Pancreas (tissue), 10 donors: ENCODE data around the gene ANKIB1. TPM values are rescaled to one million over a fixed set of nuclear protein-coding genes. Genes with fewer than 3 reads are reported as not detected.

Experiments used
- ATAC-seq, 4 donors: fragments of 200-7000 bp; cut with Tn5 transposase; one replicate each; pipeline versions ENCODE4 v1.8.0 to v1.9.1; 2020; ENCODE audit warnings: mild to moderate bottlenecking in 4 of 4, moderate library complexity in 4 of 4
- DNase-seq, 6 donors: peaks; one replicate each; pipeline ENCODE4 v3.0.0-alpha.2; 2020
- FAIRE-seq: peaks from 2 replicates; lab custom pipeline; 2012; peaks lifted over from hg19 to GRCh38; lab: Jason Lieb, UNC
- H3K27ac ChIP-seq, 4 donors: fragments of 200-600 bp; sonication (generic); 1 replicate in 3 of 4; 2 replicates in 1 of 4; pipeline versions ENCODE4 v1.5.0 to v1.8.0; 2020
- H3K27me3 ChIP-seq, 4 donors: fragments of 200-600 bp; one replicate each; pipeline ENCODE4 v1.8.0; 2021
- H3K36me3 ChIP-seq, 3 donors: fragments of 200-600 bp; sonication (generic) in 1 of 3; one replicate each; pipeline versions ENCODE4 v1.5.0 to v1.8.0; 2020 to 2021
- H3K4me1 ChIP-seq, 3 donors: fragments of 200-600 bp; one replicate each; pipeline ENCODE4 v1.8.0; 2021
- H3K4me3 ChIP-seq, 4 donors: fragments of 200-600 bp; sonication (generic) in 2 of 4; one replicate each; pipeline versions ENCODE4 v1.5.0 to v1.8.0; 2020 to 2021
- H3K9me3 ChIP-seq, 4 donors: fragments of 200-600 bp; one replicate each; pipeline ENCODE4 v1.8.0; 2021
- WGBS, 2 donors: extraction: QIAGEN DNeasy Blood & Tissue Kit; methylation state at CpG; one replicate each; pipeline ENCODE4 v1.1.7; 2013; 5-methylcytosine and 5-hydroxymethylcytosine counted together
- intact Hi-C, 3 donors: fragments of 100-400 bp; cut with DNase I; formaldehyde crosslinking; loops; one replicate each; pipeline versions ENCODE4 v1.11.1 to v1.14.2; 2022
- polyA plus RNA-seq, 2 donors: library from polyadenylated mRNA; stranded (reverse); fragments of 200-250 nt; gene quantifications; one replicate each; pipeline ENCODE4 v1.2.3, GENCODE V29; 2013
- total RNA-seq, 6 donors: library from RNA; stranded (reverse); fragmentation: NEBNext Ultra II Directional in 4 of 6; extraction: Animal tissue kit (Norgen Biotek cat#: 25700) in 4 of 6; gene quantifications; one replicate each; pipeline versions ENCODE4 v1.2.1 to v1.2.4, GENCODE V29; 2021 to 2023
- TF ChIP-seq, protein P1 (sequence below), 4 donors: fragments of 200-600 bp; sonication (generic) in 3 of 4; IDR thresholded peaks; one replicate each; pipeline versions ENCODE4 v1.5.0 to v1.8.0; 2021; ENCODE audit warnings: antibody characterized with exemption in 4 of 4
- donor health status: healthy with polysubstance abuse.
- donor health status: DM: no; HTN: no; CAD: no; lungs with moderate emphysema.
- donor health status: DM: no; HTN: no; CAD: no.
- donor health status: control.
- donor health status: control.
- donor health status: Bipolar disorder and iron deficiency.
- donor health status: DM: yes; HTN: yes; CAD: no.
- donor health status: DM: no; HTN: no; CAD: no.
- donor health status: DM: no; HTN: no; CAD: no.
- donor health status: DM: yes; HTN: yes; CAD: no.

The ANKIB1 gene
- total and polyA plus RNA-seq, 8 donors = 7.7 to 36.5 (median 20.8) TPM

DNA sequence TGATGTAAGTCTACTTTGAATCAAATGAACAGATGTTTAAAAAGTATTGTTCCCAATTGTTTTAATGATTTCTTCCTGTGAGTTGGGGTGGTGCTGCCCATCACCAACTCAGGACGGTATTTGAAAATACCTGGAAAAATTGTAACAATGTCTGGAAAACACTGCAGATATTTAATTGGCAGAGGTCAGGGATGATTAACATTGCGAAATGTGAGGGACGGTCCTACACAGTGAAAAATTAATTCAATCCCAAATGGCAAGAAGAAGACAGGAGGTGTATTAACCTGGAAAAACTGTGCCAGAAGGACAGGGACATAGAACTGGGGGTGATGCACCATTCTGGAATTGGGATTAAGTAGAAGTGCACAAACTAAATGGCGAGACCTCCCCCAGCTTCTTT lies 29.6 kb downstream of the ANKIB1 start:
- Histone ChIP-seq H3K4me1 (no peaks in the 10 kb centered on the region), H3K36me3 (no peaks in the 10 kb centered on the region), H3K4me3 (no peak overlapping the region), H3K27me3 (no peaks in the 10 kb centered on the region), H3K27ac (no peak overlapping the region), H3K9me3 (no peaks in the 10 kb centered on the region)
- no peak for FAIRE-seq
- 87 to 91% methylated on average over 4 of the region's 4 CpGs for WGBS, 2 donors
- no peak for DNase-seq
- TF ChIP-seq, protein P1, sequence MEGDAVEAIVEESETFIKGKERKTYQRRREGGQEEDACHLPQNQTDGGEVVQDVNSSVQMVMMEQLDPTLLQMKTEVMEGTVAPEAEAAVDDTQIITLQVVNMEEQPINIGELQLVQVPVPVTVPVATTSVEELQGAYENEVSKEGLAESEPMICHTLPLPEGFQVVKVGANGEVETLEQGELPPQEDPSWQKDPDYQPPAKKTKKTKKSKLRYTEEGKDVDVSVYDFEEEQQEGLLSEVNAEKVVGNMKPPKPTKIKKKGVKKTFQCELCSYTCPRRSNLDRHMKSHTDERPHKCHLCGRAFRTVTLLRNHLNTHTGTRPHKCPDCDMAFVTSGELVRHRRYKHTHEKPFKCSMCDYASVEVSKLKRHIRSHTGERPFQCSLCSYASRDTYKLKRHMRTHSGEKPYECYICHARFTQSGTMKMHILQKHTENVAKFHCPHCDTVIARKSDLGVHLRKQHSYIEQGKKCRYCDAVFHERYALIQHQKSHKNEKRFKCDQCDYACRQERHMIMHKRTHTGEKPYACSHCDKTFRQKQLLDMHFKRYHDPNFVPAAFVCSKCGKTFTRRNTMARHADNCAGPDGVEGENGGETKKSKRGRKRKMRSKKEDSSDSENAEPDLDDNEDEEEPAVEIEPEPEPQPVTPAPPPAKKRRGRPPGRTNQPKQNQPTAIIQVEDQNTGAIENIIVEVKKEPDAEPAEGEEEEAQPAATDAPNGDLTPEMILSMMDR (IDR thresholded peaks at IDR 0.05) = no peak
- intact Hi-C loops = no loop called here
- ATAC-seq = no peak

DNA sequence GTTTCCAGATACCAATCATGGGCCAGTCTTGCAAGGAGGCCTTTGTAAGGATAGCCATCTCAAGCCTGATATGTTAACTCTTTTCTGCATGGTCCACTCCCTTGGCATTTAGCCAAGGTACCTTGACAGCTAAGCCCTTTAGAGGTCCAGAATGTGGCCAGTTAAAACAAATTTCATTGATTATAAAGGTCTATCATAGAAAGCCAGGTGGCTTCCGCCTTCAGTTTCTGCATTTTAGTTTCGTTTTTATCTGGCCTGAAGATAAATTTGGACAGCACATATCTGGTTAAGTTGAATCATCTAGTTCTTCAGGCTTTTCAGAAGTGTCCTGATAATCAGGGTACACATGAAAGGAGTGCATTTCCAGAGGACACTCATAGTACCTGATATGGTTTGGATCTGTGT lies 30.7 kb downstream of the ANKIB1 start:
- no peak overlapping the region for H3K4me3 ChIP-seq
- no peaks in the 10 kb centered on the region for H3K36me3 ChIP-seq
- TF ChIP-seq, protein P1 (IDR thresholded peaks at IDR 0.05) = no peak
- no peak for ATAC-seq
- H3K27ac ChIP-seq = no peak overlapping the region
- H3K4me1 ChIP-seq = no peaks in the 10 kb centered on the region
- FAIRE-seq = no peak
- H3K27me3 ChIP-seq = no peaks in the 10 kb centered on the region
- intact Hi-C loops = no loop called here
- 66 to 70% methylated on average over 2 of the region's 2 CpGs for WGBS, 2 donors
- no peaks in the 10 kb centered on the region for H3K9me3 ChIP-seq
- no peak for DNase-seq

DNA sequence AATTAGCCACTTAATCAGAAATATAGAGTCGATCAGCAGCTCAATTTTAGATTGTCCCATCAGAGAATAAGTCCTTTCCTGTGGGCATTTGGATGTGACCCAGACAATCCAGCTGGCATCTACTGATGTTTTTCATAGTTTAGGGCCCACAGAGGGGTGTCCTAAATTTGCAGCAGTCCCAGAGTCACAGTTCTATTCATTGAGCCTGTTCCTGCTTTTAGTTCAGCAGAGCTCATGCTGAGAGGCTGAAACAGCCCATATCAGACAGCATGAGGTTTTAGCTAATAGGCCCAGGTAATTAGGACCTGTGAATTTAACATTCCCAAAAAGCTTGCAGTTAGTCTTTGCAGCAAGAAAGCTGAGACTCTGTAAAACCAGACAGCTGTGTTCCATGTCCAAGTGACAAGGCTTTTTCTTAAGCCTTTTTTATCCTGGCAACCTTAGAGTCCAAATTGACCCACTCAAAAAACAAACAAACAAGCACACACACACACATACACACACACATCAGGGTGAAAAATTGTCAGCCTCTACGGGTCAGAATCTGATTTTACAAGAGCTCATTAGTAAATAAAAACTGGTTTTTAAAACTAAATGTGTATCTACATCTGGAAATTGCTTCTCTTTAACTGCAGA lies 33.7 kb downstream of the ANKIB1 start:
- no peak for DNase-seq
- TF ChIP-seq, protein P1 (IDR thresholded peaks at IDR 0.05) = no peak
- WGBS, 2 donors = 39 to 41% methylated on average over 2 of the region's 2 CpGs
- no peak for ATAC-seq
- Histone ChIP-seq H3K27ac (no peak overlapping the region), H3K36me3 (no peaks in the 10 kb centered on the region), H3K4me3 (no peak overlapping the region), H3K9me3 (no peaks in the 10 kb centered on the region), H3K4me1 (no peaks in the 10 kb centered on the region), H3K27me3 (no peaks in the 10 kb centered on the region)
- no peak for FAIRE-seq
- intact Hi-C loops = no loop called here

DNA sequence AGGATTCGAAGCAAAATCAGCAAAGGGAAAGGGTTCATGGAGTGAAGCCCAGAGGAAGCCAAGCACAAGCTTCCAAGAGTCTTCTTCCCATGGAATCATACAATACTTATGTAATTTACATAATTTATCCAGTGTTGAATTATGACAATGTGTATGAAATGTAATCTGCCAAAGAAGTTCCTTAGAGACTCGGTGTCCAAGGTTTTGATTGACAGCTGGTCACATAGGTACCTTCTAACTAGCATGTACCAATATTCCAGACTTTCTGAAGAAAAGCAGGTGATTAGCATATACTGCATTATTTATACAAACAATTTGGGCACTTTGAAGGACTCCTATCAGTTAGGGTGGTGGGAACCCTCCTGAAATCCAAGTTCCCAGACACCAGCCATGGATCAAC lies 35.3 kb downstream of the ANKIB1 start:
- no peaks in the 10 kb centered on the region for H3K4me1 ChIP-seq
- no peak overlapping the region for H3K4me3 ChIP-seq
- TF ChIP-seq, protein P1 (IDR thresholded peaks at IDR 0.05) = no peak
- 93% methylated on average over 2 of the region's 2 CpGs for WGBS, 2 donors
- FAIRE-seq (no peak), ATAC-seq (no peak), DNase-seq (no peak)
- intact Hi-C loops = no loop called here
- no peaks in the 10 kb centered on the region for H3K27me3 ChIP-seq
- H3K36me3 ChIP-seq = no peaks in the 10 kb centered on the region
- H3K9me3 ChIP-seq = no peaks in the 10 kb centered on the region
- no peak overlapping the region for H3K27ac ChIP-seq

DNA sequence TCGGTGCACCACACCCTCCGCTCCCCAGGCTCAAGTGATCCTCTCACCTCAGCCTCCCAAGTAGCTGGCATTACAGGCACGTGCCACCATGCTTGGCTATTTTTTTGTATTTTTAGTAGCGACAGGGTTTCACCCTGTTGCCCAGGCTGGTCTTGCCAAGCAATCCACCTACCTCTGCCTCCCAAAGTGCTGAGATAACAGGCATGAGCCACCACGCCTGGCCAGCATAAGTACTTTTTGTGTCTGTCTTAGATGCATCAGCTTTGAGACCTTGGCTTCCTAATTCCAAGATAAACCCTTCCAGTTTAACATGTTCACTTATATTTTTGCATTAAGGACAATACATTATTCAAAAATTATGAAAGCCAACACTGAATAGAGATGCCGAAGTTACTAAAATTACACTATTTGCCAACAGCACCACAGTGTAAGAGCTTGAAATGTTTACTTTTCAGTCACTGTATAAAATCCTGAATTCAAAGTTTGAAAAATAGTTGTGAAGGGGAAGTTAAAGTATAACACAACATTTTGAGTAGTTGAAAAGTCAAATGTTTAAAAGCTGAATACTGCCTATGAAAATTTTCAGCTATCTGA lies 36.5 kb downstream of the ANKIB1 start:
- H3K36me3 ChIP-seq = no peaks in the 10 kb centered on the region
- intact Hi-C loops = no loop called here
- 87 to 90% methylated on average over 6 of the region's 6 CpGs for WGBS, 2 donors
- DNase-seq (no peak), FAIRE-seq (no peak), ATAC-seq (no peak)
- TF ChIP-seq, protein P1 (IDR thresholded peaks at IDR 0.05) = no peak
- H3K27ac ChIP-seq = no peak overlapping the region
- no peaks in the 10 kb centered on the region for H3K27me3 ChIP-seq
- H3K9me3 ChIP-seq = no peaks in the 10 kb centered on the region
- no peak overlapping the region for H3K4me3 ChIP-seq
- no peaks in the 10 kb centered on the region for H3K4me1 ChIP-seq
